Gastrocnemius medialis (tissue), 4 donors: ENCODE results near the gene C10orf53. TPM values are rescaled to one million over a fixed set of nuclear protein-coding genes. Genes with fewer than 3 reads are reported as not detected.

ENCODE experiments used
- ATAC-seq, 2 donors: fragments of 150-250 bp; one replicate each; pipeline ENCODE4 v1.9.1; 2016
- DNase-seq, 2 donors: peaks; one replicate each; pipeline ENCODE4 v3.0.0-alpha.2; 2019
- H3K27ac ChIP-seq, 4 donors: fragments of 200-600 bp; sonication (generic); 1 replicate in 1 of 4; 2 replicates in 3 of 4; pipeline ENCODE4 v1.5.1; 2016 to 2018; ENCODE audit warnings: mild to moderate bottlenecking in 2 of 4, moderate library complexity in 1 of 4
- H3K27me3 ChIP-seq, 3 donors: fragments of 200-600 bp; sonication (generic) in 2 of 3; 1 replicate in 1 of 3; 2 replicates in 2 of 3; pipeline versions ENCODE4 v1.5.1 to v1.6.0; 2016 to 2019; ENCODE audit warnings: mild to moderate bottlenecking in 1 of 3, moderate library complexity in 1 of 3
- H3K36me3 ChIP-seq, 2 donors: fragments of 200-600 bp; sonication (generic) in 1 of 2; one replicate each; pipeline ENCODE4 v1.5.1; 2017 to 2018
- H3K4me1 ChIP-seq, 2 donors: fragments of 200-600 bp; sonication (generic) in 1 of 2; one replicate each; pipeline ENCODE4 v1.5.1; 2016 to 2017; ENCODE audit warnings: mild to moderate bottlenecking in 2 of 2
- H3K4me3 ChIP-seq, 4 donors: fragments of 200-600 bp; sonication (generic) in 3 of 4; 1 replicate in 1 of 4; 2 replicates in 3 of 4; pipeline ENCODE4 v1.5.1; 2016 to 2019; ENCODE audit warnings: mild to moderate bottlenecking in 2 of 4
- H3K9me3 ChIP-seq, 3 donors: fragments of 200-600 bp; sonication (generic) in 2 of 3; 1 replicate in 1 of 3; 2 replicates in 2 of 3; pipeline ENCODE4 v1.5.1; 2016 to 2019
- POLR2A ChIP-seq, 2 donors: fragments of 450-650 bp; IDR thresholded peaks; one replicate each; pipeline ENCODE4 v1.6.1; 2017; ENCODE audit warnings: antibody characterized with exemption in 2 of 2, mild to moderate bottlenecking in 2 of 2, moderate library complexity in 2 of 2
- in situ Hi-C, 4 donors: fragments of 200-750 bp; cut with MboI; loops; one replicate each; pipeline versions ENCODE4 v1.15.0 to v1.8.0; 2017; ENCODE audit warnings: low sequenced_read_pairs in 4 of 4
- intact Hi-C: fragments of 100-400 bp; cut with DNase I; formaldehyde crosslinking; loops from one replicate; pipeline ENCODE4 v1.15.1; 2023; ENCODE audit warnings: low total_unique reads
- total RNA-seq, 4 donors: library from RNA; depleted of rRNA; stranded (reverse); fragments of >200 nt; gene quantifications; one replicate each; pipeline versions ENCODE4 v1.1.0 to v1.2.3, GENCODE V29; 2016
- TF ChIP-seq, protein P1 (sequence below), 5 experiments: fragments of 450-650 bp in 3 of 5; fragments of 200-600 bp in 2 of 5; sonication (generic) in 2 of 5; IDR thresholded peaks in 4 of 5; conservative IDR thresholded peaks in 1 of 5; 1 replicate in 4 of 5; 2 replicates in 1 of 5; pipeline ENCODE4 v1.5.1; 2016 to 2019; ENCODE audit warnings: antibody characterized with exemption in 5 of 5, mild to moderate bottlenecking in 3 of 5, moderate library complexity in 3 of 5

The C10orf53 gene
- total RNA-seq, 4 donors from 2014 or later: not detected

DNA sequence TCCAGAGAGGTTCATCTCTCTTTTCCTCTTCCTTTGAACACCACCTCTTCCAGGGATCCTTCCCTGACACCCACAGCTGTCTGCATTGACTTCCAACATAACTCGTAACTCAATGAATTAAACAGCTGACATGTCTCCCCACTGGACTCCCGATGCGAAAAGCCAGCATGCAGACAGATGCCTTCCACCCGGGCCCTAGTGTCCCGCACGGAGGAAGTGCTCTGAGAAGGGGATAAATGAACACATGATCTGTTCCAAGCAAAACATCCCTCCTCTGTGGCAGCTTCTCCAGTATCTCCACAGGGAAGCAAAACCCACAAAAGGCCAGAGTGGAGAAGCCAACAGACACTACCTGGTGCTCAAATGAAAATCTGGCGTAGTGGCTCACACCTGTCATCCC is 54.4 kb downstream of the C10orf53 start:
- ATAC-seq (no peak), DNase-seq (no peak)
- Histone ChIP-seq H3K27ac (no peak overlapping the region), H3K36me3 (no peaks in the 10 kb centered on the region), H3K4me1 (no peaks in the 10 kb centered on the region), H3K27me3 (no peaks in the 10 kb centered on the region), H3K4me3 (no peak overlapping the region), H3K9me3 (no peaks in the 10 kb centered on the region)
- TF ChIP-seq POLR2A (IDR thresholded peaks at IDR 0.05): no peak
- TF ChIP-seq, protein P1, sequence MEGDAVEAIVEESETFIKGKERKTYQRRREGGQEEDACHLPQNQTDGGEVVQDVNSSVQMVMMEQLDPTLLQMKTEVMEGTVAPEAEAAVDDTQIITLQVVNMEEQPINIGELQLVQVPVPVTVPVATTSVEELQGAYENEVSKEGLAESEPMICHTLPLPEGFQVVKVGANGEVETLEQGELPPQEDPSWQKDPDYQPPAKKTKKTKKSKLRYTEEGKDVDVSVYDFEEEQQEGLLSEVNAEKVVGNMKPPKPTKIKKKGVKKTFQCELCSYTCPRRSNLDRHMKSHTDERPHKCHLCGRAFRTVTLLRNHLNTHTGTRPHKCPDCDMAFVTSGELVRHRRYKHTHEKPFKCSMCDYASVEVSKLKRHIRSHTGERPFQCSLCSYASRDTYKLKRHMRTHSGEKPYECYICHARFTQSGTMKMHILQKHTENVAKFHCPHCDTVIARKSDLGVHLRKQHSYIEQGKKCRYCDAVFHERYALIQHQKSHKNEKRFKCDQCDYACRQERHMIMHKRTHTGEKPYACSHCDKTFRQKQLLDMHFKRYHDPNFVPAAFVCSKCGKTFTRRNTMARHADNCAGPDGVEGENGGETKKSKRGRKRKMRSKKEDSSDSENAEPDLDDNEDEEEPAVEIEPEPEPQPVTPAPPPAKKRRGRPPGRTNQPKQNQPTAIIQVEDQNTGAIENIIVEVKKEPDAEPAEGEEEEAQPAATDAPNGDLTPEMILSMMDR (IDR thresholded peaks at IDR 0.05 in 4 of 5, conservative IDR thresholded peaks at IDR 0.05 in 1 of 5): no peak
- in situ Hi-C loops: no loop called here
- intact Hi-C loops: no loop called here

DNA sequence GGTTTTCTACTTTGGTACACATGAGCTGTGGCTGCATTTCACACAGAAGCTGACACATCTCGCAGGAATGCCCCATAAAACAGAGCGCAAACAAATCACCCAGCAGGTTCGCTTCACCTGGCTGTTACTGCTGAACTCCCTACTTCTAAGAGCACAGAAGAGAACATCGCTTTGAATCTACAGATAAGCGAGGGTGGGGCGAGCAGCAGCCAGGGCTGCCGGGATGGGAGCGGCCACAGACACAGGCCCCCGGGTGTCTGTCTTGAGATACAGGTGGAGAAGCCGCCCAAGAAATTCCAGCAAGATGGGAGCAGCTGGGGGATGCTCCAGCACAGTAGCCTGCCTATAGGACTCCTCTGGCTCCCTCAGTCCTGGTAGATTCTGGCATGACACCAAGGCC is 55.2 kb downstream of the C10orf53 start:
- Histone ChIP-seq H3K4me3 (no peak overlapping the region), H3K27me3 (no peaks in the 10 kb centered on the region), H3K4me1 (no peaks in the 10 kb centered on the region), H3K9me3 (no peaks in the 10 kb centered on the region), H3K27ac (no peak overlapping the region), H3K36me3 (no peaks in the 10 kb centered on the region)
- no peak for DNase-seq
- TF ChIP-seq, protein P1 (IDR thresholded peaks at IDR 0.05 in 4 of 5, conservative IDR thresholded peaks at IDR 0.05 in 1 of 5): no peak
- TF ChIP-seq POLR2A (IDR thresholded peaks at IDR 0.05): no peak
- in situ Hi-C loops (no loop called here), intact Hi-C loops (no loop called here)
- no peak for ATAC-seq

DNA sequence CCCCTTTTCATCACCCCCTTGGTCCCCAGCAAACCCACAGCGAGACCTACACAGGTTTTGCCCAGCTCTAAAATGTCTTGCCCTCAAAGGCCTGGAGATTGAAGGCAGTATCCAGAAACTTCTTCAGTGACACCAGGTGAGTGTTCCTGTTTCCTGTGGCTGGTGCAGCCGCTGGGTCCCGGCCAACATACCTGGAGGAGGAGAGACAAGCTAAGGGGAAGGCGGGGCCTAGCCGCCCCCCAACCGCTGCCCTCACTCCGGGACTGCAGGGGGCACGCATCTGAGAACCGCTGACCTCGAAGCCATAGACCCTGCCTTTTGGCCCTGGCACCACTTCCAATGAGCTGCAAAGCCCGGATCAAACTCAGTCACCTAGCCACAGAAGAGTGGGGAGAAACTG is 55.7 kb downstream of the C10orf53 start:
- Histone ChIP-seq H3K27me3 (no peaks in the 10 kb centered on the region), H3K4me3 (no peak overlapping the region), H3K27ac (no peak overlapping the region), H3K9me3 (no peaks in the 10 kb centered on the region), H3K4me1 (no peaks in the 10 kb centered on the region), H3K36me3 (no peaks in the 10 kb centered on the region)
- ATAC-seq: no peak
- TF ChIP-seq, protein P1 (IDR thresholded peaks at IDR 0.05 in 4 of 5, conservative IDR thresholded peaks at IDR 0.05 in 1 of 5): no peak
- no peak for TF ChIP-seq POLR2A (IDR thresholded peaks at IDR 0.05)
- intact Hi-C loops: no loop called here
- no peak for DNase-seq
- in situ Hi-C loops: no loop called here

DNA sequence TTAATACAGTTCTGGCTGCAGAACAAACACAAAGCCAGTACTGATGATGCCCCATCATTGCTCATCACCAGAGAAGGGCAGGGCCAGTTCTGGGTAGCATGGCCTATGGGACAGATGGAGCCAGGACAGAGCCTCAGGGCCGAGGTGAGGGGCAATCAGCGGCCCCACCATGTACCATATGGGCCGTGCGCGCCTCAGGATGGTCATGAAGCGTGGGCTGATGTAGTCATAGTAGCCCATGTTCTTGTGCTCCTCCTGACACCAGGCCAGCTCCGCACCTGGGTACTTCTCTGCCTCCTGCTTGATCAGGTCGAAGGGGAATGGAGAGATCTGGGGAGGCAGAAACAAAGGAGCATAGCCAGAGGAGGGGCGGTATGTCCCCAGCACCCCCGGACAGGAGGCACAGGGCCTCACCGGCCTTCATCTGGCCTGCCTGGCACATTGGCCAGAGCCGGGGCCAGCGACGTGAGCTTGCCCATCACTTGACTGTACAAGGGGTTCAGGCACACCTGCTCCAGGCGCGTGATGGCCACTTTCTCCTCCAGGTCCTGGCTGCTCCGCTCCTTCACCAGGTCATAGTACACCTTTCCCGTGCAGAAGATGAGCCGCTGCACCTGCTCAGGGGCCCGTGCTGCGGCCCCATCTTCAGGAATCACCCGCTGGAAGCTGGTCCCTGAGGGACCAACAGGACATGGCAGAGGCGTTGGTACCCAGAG is 56.6 kb downstream of the C10orf53 start:
- in situ Hi-C loops (no loop called here), intact Hi-C loops (no loop called here)
- no peak for ATAC-seq
- no peaks in the 10 kb centered on the region for H3K36me3 ChIP-seq
- TF ChIP-seq, protein P1 (IDR thresholded peaks at IDR 0.05 in 4 of 5, conservative IDR thresholded peaks at IDR 0.05 in 1 of 5): no peak
- TF ChIP-seq POLR2A (IDR thresholded peaks at IDR 0.05): no peak
- no peak overlapping the region for H3K4me3 ChIP-seq
- no peak for DNase-seq
- H3K27ac ChIP-seq: no peak overlapping the region
- no peaks in the 10 kb centered on the region for H3K4me1 ChIP-seq
- no peaks in the 10 kb centered on the region for H3K27me3 ChIP-seq
- H3K9me3 ChIP-seq: no peaks in the 10 kb centered on the region
